Tibial nerve (tissue), 4 donors: ENCODE data around the gene ITGA1. TPM values are rescaled to one million over a fixed set of nuclear protein-coding genes. Genes with fewer than 3 reads are reported as not detected.
A peak's percentile ranks its signal among the peaks of the same experiment; 100 is the strongest.

Experiments used
- DNase-seq, 2 donors: peaks; one replicate each; pipeline ENCODE4 v3.0.0-alpha.2; 2019; ENCODE audit warnings: low spot score in 2 of 2
- H3K27ac ChIP-seq, 4 donors: fragments of 200-600 bp; sonication (generic) in 3 of 4; one replicate each; pipeline ENCODE4 v1.5.1; 2017 to 2019; ENCODE audit warnings: mild to moderate bottlenecking in 1 of 4
- H3K27me3 ChIP-seq, 2 donors: fragments of 200-600 bp; sonication (generic) in 1 of 2; one replicate each; pipeline versions ENCODE4 v1.5.1 to v1.6.0; 2017 to 2019
- H3K36me3 ChIP-seq, 3 donors: fragments of 200-600 bp; sonication (generic); one replicate each; pipeline ENCODE4 v1.5.1; 2018 to 2019
- H3K4me1 ChIP-seq, 4 donors: fragments of 200-600 bp; sonication (generic) in 3 of 4; one replicate each; pipeline ENCODE4 v1.5.1; 2017 to 2019
- H3K4me3 ChIP-seq, 4 donors: fragments of 200-600 bp; sonication (generic) in 3 of 4; one replicate each; pipeline ENCODE4 v1.5.1; 2017 to 2019; ENCODE audit warnings: mild to moderate bottlenecking in 1 of 4, moderate library complexity in 1 of 4
- H3K9me3 ChIP-seq, 4 donors: fragments of 200-600 bp; sonication (generic) in 3 of 4; one replicate each; pipeline ENCODE4 v1.5.1; 2017 to 2019
- CTCF ChIP-seq, 5 experiments: fragments of 200-600 bp in 3 of 5; fragments of 450-650 bp in 2 of 5; sonication (generic) in 3 of 5; IDR thresholded peaks; one replicate each; pipeline ENCODE4 v1.5.1; 2016 to 2019; ENCODE audit warnings: antibody characterized with exemption in 5 of 5, mild to moderate bottlenecking in 3 of 5, moderate library complexity in 2 of 5
- EP300 ChIP-seq, 2 donors: sonication (generic); formaldehyde crosslinking; IDR thresholded peaks; one replicate each; pipeline ENCODE4 v1.6.1; 2017; ENCODE audit warnings: antibody characterized with exemption in 2 of 2, mild to moderate bottlenecking in 1 of 2
- POLR2A ChIP-seq, 2 donors: fragments of 450-650 bp; IDR thresholded peaks; one replicate each; pipeline ENCODE4 v1.6.1; 2017; ENCODE audit warnings: antibody characterized with exemption in 2 of 2, mild to moderate bottlenecking in 2 of 2, moderate library complexity in 2 of 2
- WGBS, 2 donors: methylation state at CpG; one replicate each; pipeline ENCODE4 v1.1.5; 2018; 5-methylcytosine and 5-hydroxymethylcytosine counted together
- total RNA-seq, 4 donors: library from RNA; depleted of rRNA; stranded (reverse); fragments of >200 nt; gene quantifications; one replicate each; pipeline ENCODE4 v1.1.0, GENCODE V29; 2016

Gene ITGA1
- total RNA-seq, 4 donors from 2014 or later: 26.8 to 62.5 (median 27.7) TPM

GRCh38 chr5:52996979-52997378, 209.3 kb downstream of the ITGA1 start:
- 51 to 71% methylated on average over 1 of the region's 1 CpG for WGBS, 2 donors
- no peak for DNase-seq
- Histone ChIP-seq H3K9me3 (no peaks in the 10 kb centered on the region), H3K4me3 (no peak overlapping the region), H3K4me1 (peaks cover 0 to 15% (median 2%) of the 10 kb centered on the region in 4 donors), H3K27me3 (no peaks in the 10 kb centered on the region), H3K27ac (peak overlapping the region; percentile 19 to 65 (median 58)), H3K36me3 (no peaks in the 10 kb centered on the region)
- no peak for TF ChIP-seq EP300 (IDR thresholded peaks at IDR 0.05)
- no peak for TF ChIP-seq CTCF (IDR thresholded peaks at IDR 0.05)

GRCh38 chr5:52997424-52997823, 209.7 kb downstream of the ITGA1 start:
- 40 to 52% methylated on average over 6 of the region's 6 CpGs for WGBS, 2 donors
- Histone ChIP-seq H3K4me3 (no peak overlapping the region), H3K27ac (peak overlapping the region; percentile 19 to 65 (median 58)), H3K9me3 (no peaks in the 10 kb centered on the region), H3K4me1 (peaks cover 0 to 15% (median 2%) of the 10 kb centered on the region in 4 donors), H3K27me3 (no peaks in the 10 kb centered on the region), H3K36me3 (no peaks in the 10 kb centered on the region)
- no peak for DNase-seq
- TF ChIP-seq CTCF (IDR thresholded peaks at IDR 0.05): no peak
- TF ChIP-seq POLR2A (IDR thresholded peaks at IDR 0.05): no peak
- TF ChIP-seq EP300 (IDR thresholded peaks at IDR 0.05): peak in 1 of 2 donors; percentile 31

- Histone ChIP-seq H3K4me1 (peaks cover 0 to 15% (median 2%) of the 10 kb centered on the region in 4 donors), H3K36me3 (no peaks in the 10 kb centered on the region), H3K4me3 (no peak overlapping the region), H3K27ac (peak overlapping the region; percentile 19 to 65 (median 58)), H3K9me3 (no peaks in the 10 kb centered on the region), H3K27me3 (no peaks in the 10 kb centered on the region)
- DNase-seq: no peak
- 67 to 77% methylated on average over 2 of the region's 2 CpGs for WGBS, 2 donors
- no peak for TF ChIP-seq POLR2A (IDR thresholded peaks at IDR 0.05)
- TF ChIP-seq EP300 (IDR thresholded peaks at IDR 0.05): no peak
- TF ChIP-seq CTCF (IDR thresholded peaks at IDR 0.05): no peak
These were observed 211.0 kb downstream of the ITGA1 start for GRCh38 chr5:52998552-52999313.

- peak overlapping the region in 2 of 4 donors; percentile 64 to 65 for H3K27ac ChIP-seq
- 60 to 78% methylated on average over 1 of the region's 1 CpG for WGBS, 2 donors
These were observed 211.7 kb downstream of the ITGA1 start for GRCh38 chr5:52999344-52999949.

More at GRCh38 chr5:52999344-52999949, 211.7 kb downstream of the ITGA1 start:
- Histone ChIP-seq H3K9me3 (no peaks in the 10 kb centered on the region), H3K36me3 (no peaks in the 10 kb centered on the region), H3K4me3 (no peak overlapping the region), H3K4me1 (peaks cover 0 to 15% (median 2%) of the 10 kb centered on the region in 4 donors), H3K27me3 (no peaks in the 10 kb centered on the region)
- DNase-seq: no peak
- TF ChIP-seq POLR2A (IDR thresholded peaks at IDR 0.05) (no peak), CTCF (IDR thresholded peaks at IDR 0.05) (no peak), EP300 (IDR thresholded peaks at IDR 0.05) (no peak)
